CD14-positive monocyte (primary cell): ENCODE measurements around the gene POLD2. TPM values are rescaled to one million over a fixed set of nuclear protein-coding genes. Genes with fewer than 3 reads are reported as not detected.

Experiments
- DNase-seq, 3 donors: peaks; one replicate each; pipeline ENCODE4 v3.0.0-alpha.2; 2011 to 2022
- H2AFZ ChIP-seq: 2 replicates; pipeline ENCODE4 v1.6.0; 2012; ENCODE audit warnings: mild to moderate bottlenecking, low read depth, low read length, inconsistent platforms; ENCODE audit not compliant: insufficient read depth, poor library complexity, severe bottlenecking
- H3K27ac ChIP-seq, 2 donors: 1 replicate in 1 of 2; 2 replicates in 1 of 2; pipeline ENCODE4 v1.5.1; 2012 to 2013; ENCODE audit warnings: low read length in 2 of 2, control low read depth in 1 of 2, inconsistent platforms in 1 of 2, low read depth in 1 of 2, mild to moderate bottlenecking in 1 of 2
- H3K27me3 ChIP-seq, 2 donors: one replicate each; pipeline versions ENCODE4 v1.6.0 to v1.6.1; 2011 to 2013; ENCODE audit warnings: low read length in 2 of 2; ENCODE audit not compliant: control insufficient read depth in 2 of 2, insufficient read depth in 2 of 2
- H3K36me3 ChIP-seq, 2 donors: replicated peaks in 1 of 2; 1 replicate in 1 of 2; 2 replicates in 1 of 2; pipeline versions ENCODE4 v1.5.1 to v1.6.1; 2012 to 2013; ENCODE audit warnings: low read length in 2 of 2, control low read depth in 1 of 2, inconsistent platforms in 1 of 2, mild to moderate bottlenecking in 1 of 2; ENCODE audit not compliant: insufficient read depth in 2 of 2, control insufficient read depth in 1 of 2
- H3K4me1 ChIP-seq, 2 donors: 1 replicate in 1 of 2; 2 replicates in 1 of 2; pipeline versions ENCODE4 v1.5.1 to v1.6.1; 2012 to 2013; ENCODE audit warnings: low read length in 2 of 2, control low read depth in 1 of 2, inconsistent platforms in 1 of 2, mild to moderate bottlenecking in 1 of 2, moderate library complexity in 1 of 2; ENCODE audit not compliant: insufficient read depth in 2 of 2, control insufficient read depth in 1 of 2
- H3K4me2 ChIP-seq: replicated peaks from 2 replicates; pipeline ENCODE3; 2012; ENCODE audit warnings: low read length, moderate library complexity, mild to moderate bottlenecking; ENCODE audit not compliant: poor library complexity, severe bottlenecking; ENCODE audit errors: extremely low read depth
- H3K4me3 ChIP-seq, 3 experiments: fragments of 200-600 bp in 1 of 3; sonication (generic) in 1 of 3; replicated peaks in 1 of 3; 1 replicate in 2 of 3; 2 replicates in 1 of 3; pipeline ENCODE4 v1.5.1; 2011 to 2013; ENCODE audit warnings: low read length in 3 of 3, mild to moderate bottlenecking in 3 of 3, control low read depth in 2 of 3, low read depth in 2 of 3, inconsistent platforms in 1 of 3, moderate library complexity in 1 of 3
- H3K79me2 ChIP-seq: 2 replicates; pipeline ENCODE4 v1.6.0; 2012; ENCODE audit warnings: mild to moderate bottlenecking, control low read depth, inconsistent platforms, low read length, moderate library complexity; ENCODE audit not compliant: insufficient read depth
- H3K9ac ChIP-seq: 2 replicates; pipeline ENCODE4 v1.6.0; 2017; ENCODE audit warnings: low read length, mild to moderate bottlenecking; ENCODE audit not compliant: insufficient read depth, poor library complexity, severe bottlenecking
- H3K9me3 ChIP-seq, 2 donors: replicated peaks in 1 of 2; 1 replicate in 1 of 2; 2 replicates in 1 of 2; pipeline versions ENCODE4 v1.5.1 to v1.6.1; 2012 to 2013; ENCODE audit warnings: low read length in 2 of 2, control low read depth in 1 of 2; ENCODE audit not compliant: control insufficient read depth in 1 of 2, insufficient read depth in 1 of 2
- H4K20me1 ChIP-seq: 2 replicates; pipeline ENCODE4 v1.6.0; 2012; ENCODE audit warnings: mild to moderate bottlenecking, low read length, control low read depth, moderate library complexity; ENCODE audit not compliant: insufficient read depth
- H3K27ac Mint-ChIP-seq, 7 donors: one replicate each; pipeline ENCODE4 v1.8.0; 2020; ENCODE audit warnings: mild to moderate bottlenecking in 7 of 7, mixed read lengths in 7 of 7, moderate library complexity in 6 of 7, inconsistent platforms in 2 of 7
- H3K27me3 Mint-ChIP-seq, 3 donors: one replicate each; pipeline ENCODE4 v1.8.0; 2021 to 2022; ENCODE audit warnings: low read depth in 3 of 3, mild to moderate bottlenecking in 3 of 3, mixed read lengths in 3 of 3, moderate library complexity in 3 of 3, inconsistent platforms in 1 of 3
- H3K36me3 Mint-ChIP-seq, 2 donors: one replicate each; pipeline ENCODE4 v1.8.0; 2020; ENCODE audit warnings: mixed read lengths in 2 of 2, inconsistent platforms in 1 of 2, mild to moderate bottlenecking in 1 of 2
- H3K4me1 Mint-ChIP-seq: one replicate; pipeline ENCODE4 v1.8.0; 2020; ENCODE audit warnings: mild to moderate bottlenecking, mixed read lengths
- H3K4me3 Mint-ChIP-seq, 2 donors: one replicate each; pipeline ENCODE4 v1.8.0; 2020; ENCODE audit warnings: mild to moderate bottlenecking in 2 of 2, mixed read lengths in 2 of 2, moderate library complexity in 1 of 2
- H3K9me3 Mint-ChIP-seq, 7 donors: one replicate each; pipeline ENCODE4 v1.8.0; 2020 to 2022; ENCODE audit warnings: mixed read lengths in 7 of 7, mild to moderate bottlenecking in 6 of 7, moderate library complexity in 6 of 7, inconsistent platforms in 2 of 7
- CTCF ChIP-seq: fragments of 200-600 bp; IDR thresholded peaks from one replicate; pipeline ENCODE4 v1.8.0; 2022; ENCODE audit warnings: antibody characterized with exemption, mild to moderate bottlenecking
- WGBS: methylation state at CpG from one replicate; pipeline ENCODE4 v1.1.5; 2013; ENCODE audit warnings: missing lambda C conversion rate; ENCODE audit not compliant: insufficient coverage; 5-methylcytosine and 5-hydroxymethylcytosine counted together
- intact Hi-C, 2 donors: fragments of 100-400 bp; cut with micrococcal nuclease; formaldehyde crosslinking; loops; one replicate each; pipeline versions ENCODE4 v1.15.0 to v1.15.1; 2023
- polyA plus RNA-seq, 3 donors: library from polyadenylated mRNA; depleted of rRNA in 1 of 3; unstranded in 2 of 3; stranded (reverse) in 1 of 3; fragments of 300-500 nt in 2 of 3; fragments of >200 nt in 1 of 3; fragmentation: Illumina TruSeq in 2 of 3; gene quantifications; 1 replicate in 2 of 3; 2 replicates in 1 of 3; pipeline ENCODE4 v1.2.3, GENCODE V29; 2012 to 2021

The POLD2 gene
- polyA plus RNA-seq, 3 donors, result 24.1 to 27.1 (median 25.7) TPM

- Histone ChIP-seq H3K27ac (no peak overlapping the region), H4K20me1 (no peaks in the 10 kb centered on the region), H3K4me3 (no peak overlapping the region), H3K4me1 (no peaks in the 10 kb centered on the region), H3K27me3 (no peaks in the 10 kb centered on the region), H3K4me2 (no peak overlapping the region), H3K9me3 (peaks cover 0 to 3% of the 10 kb centered on the region in 2 donors), H3K79me2 (no peaks in the 10 kb centered on the region), H3K9ac (no peak overlapping the region), H2AFZ (no peak overlapping the region), H3K36me3 (no peaks in the 10 kb centered on the region)
- H3K27ac Mint-ChIP-seq, result no peak overlapping the region
- DNase-seq, result no peak
- no peak overlapping the region for H3K4me3 Mint-ChIP-seq
- peaks cover 0 to 9% (median 4%) of the 10 kb centered on the region in 7 donors for H3K9me3 Mint-ChIP-seq
- TF ChIP-seq CTCF, result no peak
- intact Hi-C loops, result no loop called here
- H3K27me3 Mint-ChIP-seq, result peaks cover 5 to 8% (median 7%) of the 10 kb centered on the region in 3 donors
- H3K36me3 Mint-ChIP-seq, result no peaks in the 10 kb centered on the region
- WGBS, result no CpG with 5 or more reads among the region's 1 CpG
- peaks cover 2% of the 10 kb centered on the region for H3K4me1 Mint-ChIP-seq
Observed at GRCh38 chr7:44162785-44163395, 39.5 kb upstream of the POLD2 start.

GRCh38 chr7:44162179-44162578 lies 38.8 kb upstream of the POLD2 start:
- H3K4me3 ChIP-seq, result no peak overlapping the region
- Mint-ChIP-seq H3K4me3 (no peak overlapping the region), H3K27ac (no peak overlapping the region), H3K9me3 (peaks cover 0 to 9% (median 4%) of the 10 kb centered on the region in 7 donors), H3K27me3 (peaks cover 5 to 8% (median 7%) of the 10 kb centered on the region in 3 donors), H3K4me1 (no peaks in the 10 kb centered on the region), H3K36me3 (no peaks in the 10 kb centered on the region)
- H3K27ac ChIP-seq, result no peak overlapping the region
- no peaks in the 10 kb centered on the region for H3K79me2 ChIP-seq
- H4K20me1 ChIP-seq, result no peaks in the 10 kb centered on the region
- H3K36me3 ChIP-seq, result no peaks in the 10 kb centered on the region
- H2AFZ ChIP-seq, result no peak overlapping the region
- WGBS, result 98% methylated on average over 4 of the region's 4 CpGs
- H3K9ac ChIP-seq, result no peak overlapping the region
- TF ChIP-seq CTCF, result no peak
- H3K27me3 ChIP-seq, result no peaks in the 10 kb centered on the region
- H3K9me3 ChIP-seq, result peaks cover 0 to 3% of the 10 kb centered on the region in 2 donors
- intact Hi-C loops, result no loop called here
- no peak overlapping the region for H3K4me2 ChIP-seq
- no peaks in the 10 kb centered on the region for H3K4me1 ChIP-seq
- no peak for DNase-seq
